GM12878 (cell line): ENCODE measurements around the gene OPRPN.

ENCODE experiments used
- CTCF ChIP-seq, 3 experiments: IDR thresholded peaks in 2 of 3; conservative IDR thresholded peaks in 1 of 3; 2 replicates each; pipeline ENCODE4 v1.5.1; 2011; ENCODE audit warnings: low read depth in 3 of 3, low read length in 3 of 3, mild to moderate bottlenecking in 3 of 3, control low read depth in 2 of 3, moderate library complexity in 2 of 3, inconsistent platforms in 1 of 3, mixed read lengths in 1 of 3; ENCODE audit not compliant: control insufficient read depth in 2 of 3, insufficient read depth in 1 of 3; ENCODE audit errors: extremely low read depth in 1 of 3
- E2F4 ChIP-seq: IDR thresholded peaks from 2 replicates; pipeline ENCODE4 v1.6.1; 2012; ENCODE audit warnings: low read depth, low read length, improper control_type of control experiment
- EZH2 ChIP-seq: IDR thresholded peaks from 2 replicates; pipeline ENCODE4 v1.6.1; 2012; ENCODE audit warnings: low read depth, mild to moderate bottlenecking, control low read depth, inconsistent platforms, low read length, borderline replicate concordance; ENCODE audit not compliant: control insufficient read depth
- PAX5 ChIP-seq: IDR thresholded peaks from 2 replicates; pipeline ENCODE4 v1.6.1; 2011; ENCODE audit warnings: low read depth, low read length, borderline replicate concordance
- POLR2A ChIP-seq: IDR thresholded peaks from 2 replicates; pipeline ENCODE4 v1.6.1; 2011; ENCODE audit warnings: low read depth, mild to moderate bottlenecking, low read length
- PRDM15 ChIP-seq: fragments of 450-650 bp; formaldehyde crosslinking; IDR thresholded peaks from 2 replicates; pipeline ENCODE4 v1.4.0; 2020; ENCODE audit warnings: mild to moderate bottlenecking, moderate library complexity
- RAD51 ChIP-seq: fragments of 450-650 bp; IDR thresholded peaks from 2 replicates; pipeline ENCODE4 v1.6.1; 2016; ENCODE audit warnings: moderate library complexity, mild to moderate bottlenecking, inconsistent platforms
- YY1 ChIP-seq: IDR thresholded peaks from 2 replicates; pipeline ENCODE4 v1.6.1; 2011; ENCODE audit warnings: low read depth, mild to moderate bottlenecking, low read length
- ZBTB11 ChIP-seq: fragments of 450-650 bp; formaldehyde crosslinking; IDR thresholded peaks from 2 replicates; pipeline ENCODE4 v1.5.0; 2022; ENCODE audit warnings: mild to moderate bottlenecking, missing genetic modification characterization

- TF ChIP-seq ZBTB11 (CRISPR knock-in tag): no peak
- TF ChIP-seq RAD51: no peak
- no peak for TF ChIP-seq PRDM15 (CRISPR knock-in tag)
- no peak for TF ChIP-seq CTCF (IDR thresholded peaks at IDR 0.05 in 2 of 3, conservative IDR thresholded peaks at IDR 0.05 in 1 of 3; ENCODE audit: control insufficient read depth in 2 of 3, extremely low read depth in 1 of 3, insufficient read depth in 1 of 3, low read depth in 3 of 3, low read length in 3 of 3)
- no peak for TF ChIP-seq POLR2A
- TF ChIP-seq EZH2: no peak
- no peak for TF ChIP-seq PAX5
- no peak for TF ChIP-seq YY1
- TF ChIP-seq E2F4: no peak
Observed at GRCh38 chr4:70452946-70453345, 55.2 kb downstream of the OPRPN start.
